PFSK-1 (cell line): ENCODE measurements around the gene FGF14.

Source experiments
- POLR2AphosphoS5 ChIP-seq: IDR thresholded peaks from 2 replicates; pipeline ENCODE4 v1.6.1; 2012; ENCODE audit warnings: low read depth, mild to moderate bottlenecking, control low read depth, low read length, moderate library complexity
- TAF1 ChIP-seq: IDR thresholded peaks from 2 replicates; pipeline ENCODE4 v1.6.1; 2012; ENCODE audit warnings: low read length, control low read depth, borderline replicate concordance; ENCODE audit not compliant: insufficient read depth

- TF ChIP-seq TAF1 = no peak
- TF ChIP-seq POLR2AphosphoS5 = no peak
Measured at GRCh38 chr13:102020611-102021216, 381.1 kb downstream of the FGF14 start.
